H7 (cell line): ENCODE results near the gene TIMM50. TPM values are rescaled to one million over a fixed set of nuclear protein-coding genes. Genes with fewer than 3 reads are reported as not detected.

Experiments
- DNase-seq: peaks from one replicate; pipeline ENCODE4 v3.0.0; 2012
- H3K27me3 ChIP-seq: 2 replicates; pipeline ENCODE4 v1.6.0; 2011; ENCODE audit warnings: mild to moderate bottlenecking, low read length; ENCODE audit not compliant: control insufficient read depth, insufficient read depth
- H3K36me3 ChIP-seq: replicated peaks from 2 replicates; pipeline ENCODE4 v1.5.1; 2011; ENCODE audit warnings: low read length; ENCODE audit not compliant: control insufficient read depth, insufficient read depth
- H3K4me3 ChIP-seq: 2 replicates; pipeline ENCODE4 v1.5.1; 2011; ENCODE audit warnings: low read depth, mild to moderate bottlenecking, control low read depth, low read length, moderate library complexity; ENCODE audit not compliant: insufficient read depth
- total RNA-seq: library from RNA; depleted of rRNA; stranded (reverse); fragments of >200 nt; shearing (Covaris generic); gene quantifications from 2 replicates; pipeline ENCODE4 v1.2.3, GENCODE V29; 2014

The TIMM50 gene
- total RNA-seq, 1 experiment from 2014 or later = 161 TPM

DNA sequence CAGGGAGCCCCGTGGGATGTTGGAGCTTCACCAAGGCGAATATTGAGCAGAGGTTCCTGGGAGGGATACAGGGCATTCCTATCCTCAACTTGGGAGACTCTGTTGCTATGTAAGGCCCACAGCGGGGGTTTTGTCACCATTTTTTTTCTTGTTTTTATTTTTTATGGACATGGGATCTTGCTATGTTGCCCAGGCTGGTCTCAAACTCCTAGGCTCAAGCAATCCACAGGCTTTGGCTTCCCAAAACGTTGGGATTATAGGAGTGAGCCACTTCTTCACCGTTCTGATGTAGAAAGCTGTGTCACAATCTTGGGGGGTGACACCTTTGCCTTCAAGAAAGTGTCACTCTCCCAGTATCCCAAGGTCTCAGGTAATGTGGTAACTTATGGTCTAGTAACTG, 20.7 kb downstream of the TIMM50 start:
- no peaks in the 10 kb centered on the region for H3K36me3 ChIP-seq
- no peak overlapping the region for H3K4me3 ChIP-seq
- peaks cover 77% of the 10 kb centered on the region for H3K27me3 ChIP-seq
- DNase-seq = no peak

DNA sequence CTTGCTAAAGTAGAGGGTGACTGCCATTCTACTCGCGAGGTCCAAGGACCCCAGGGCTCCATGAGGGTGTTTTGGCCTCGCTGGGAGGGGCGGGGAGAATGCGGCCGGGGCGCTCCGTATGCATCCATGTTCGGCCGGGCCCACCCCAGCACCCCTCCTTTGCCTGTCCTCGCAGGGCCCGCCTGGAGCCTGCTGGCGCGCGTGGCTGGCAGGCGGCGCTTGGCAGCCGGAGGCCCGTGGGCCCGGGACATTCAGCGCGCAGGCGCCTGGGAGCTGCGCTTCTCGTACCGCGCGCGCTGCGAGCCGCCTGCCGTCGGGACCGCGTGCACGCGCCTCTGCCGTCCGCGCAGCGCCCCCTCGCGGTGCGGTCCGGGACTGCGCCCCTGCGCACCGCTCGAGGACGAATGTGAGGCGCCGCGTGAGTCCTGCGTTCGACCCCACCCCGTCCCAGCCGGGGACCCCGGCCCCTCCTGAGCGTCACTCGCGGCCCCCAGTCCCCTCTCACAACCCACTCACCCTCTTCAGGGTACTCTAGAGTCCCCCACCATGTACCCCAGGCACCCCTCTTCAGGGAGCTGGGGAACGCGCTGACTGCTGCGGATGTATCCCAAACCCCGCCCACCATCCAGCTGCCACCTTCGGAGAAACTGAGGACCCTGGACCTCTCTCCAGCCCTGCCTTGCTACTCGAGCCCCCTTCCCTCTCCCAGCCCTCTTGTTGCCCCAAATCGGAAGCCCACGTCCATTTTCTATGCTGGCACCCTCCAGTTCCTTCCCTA, 22.2 kb downstream of the TIMM50 start:
- peak; percentile 98 for DNase-seq
- H3K4me3 ChIP-seq = no peak overlapping the region
- peaks cover 90% of the 10 kb centered on the region for H3K27me3 ChIP-seq
- no peaks in the 10 kb centered on the region for H3K36me3 ChIP-seq

DNA sequence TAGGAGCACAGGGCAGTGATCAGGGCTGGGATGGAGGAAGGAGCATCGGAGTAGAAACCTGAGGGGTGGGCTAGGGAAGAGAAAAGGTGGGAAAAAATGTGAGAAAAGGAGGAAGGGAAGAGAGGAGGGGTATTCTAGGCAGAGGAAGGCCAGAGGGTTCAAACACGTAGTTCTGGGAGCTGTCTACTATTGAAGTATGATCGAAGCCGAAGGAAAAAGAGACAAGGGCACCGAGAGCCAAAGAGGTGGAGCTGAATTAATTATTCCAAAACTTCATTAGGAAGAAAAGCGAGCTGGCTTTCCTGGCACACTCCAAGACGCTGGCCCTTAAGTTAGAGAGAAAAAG, 25.9 kb downstream of the TIMM50 start:
- H3K36me3 ChIP-seq = no peaks in the 10 kb centered on the region
- H3K27me3 ChIP-seq = peaks cover 70% of the 10 kb centered on the region
- H3K4me3 ChIP-seq = peak overlapping the region; percentile 63; the same call in 1 of the 2 replicates
- DNase-seq = no peak

DNA sequence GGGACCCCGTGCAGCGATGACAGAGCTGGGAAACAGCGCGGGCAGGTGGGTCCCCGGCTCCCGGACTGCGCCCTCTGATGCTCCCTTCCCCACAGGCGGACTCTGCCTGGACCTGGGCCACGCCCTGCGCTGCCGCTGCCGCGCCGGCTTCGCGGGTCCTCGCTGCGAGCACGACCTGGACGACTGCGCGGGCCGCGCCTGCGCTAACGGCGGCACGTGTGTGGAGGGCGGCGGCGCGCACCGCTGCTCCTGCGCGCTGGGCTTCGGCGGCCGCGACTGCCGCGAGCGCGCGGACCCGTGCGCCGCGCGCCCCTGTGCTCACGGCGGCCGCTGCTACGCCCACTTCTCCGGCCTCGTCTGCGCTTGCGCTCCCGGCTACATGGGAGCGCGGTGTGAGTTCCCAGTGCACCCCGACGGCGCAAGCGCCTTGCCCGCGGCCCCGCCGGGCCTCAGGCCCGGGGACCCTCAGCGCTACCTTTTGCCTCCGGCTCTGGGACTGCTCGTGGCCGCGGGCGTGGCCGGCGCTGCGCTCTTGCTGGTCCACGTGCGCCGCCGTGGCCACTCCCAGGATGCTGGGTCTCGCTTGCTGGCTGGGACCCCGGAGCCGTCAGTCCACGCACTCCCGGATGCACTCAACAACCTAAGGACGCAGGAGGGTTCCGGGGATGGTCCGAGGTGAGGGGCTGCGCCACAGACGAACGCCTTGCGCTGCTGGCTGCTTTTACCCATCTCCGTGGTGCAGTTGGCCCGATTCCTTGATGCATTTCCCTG, 26.5 kb downstream of the TIMM50 start:
- peak overlapping the region; percentile 63 for H3K4me3 ChIP-seq
- no peaks in the 10 kb centered on the region for H3K36me3 ChIP-seq
- DNase-seq = peak; percentile 97
- peaks cover 67% of the 10 kb centered on the region for H3K27me3 ChIP-seq

DNA sequence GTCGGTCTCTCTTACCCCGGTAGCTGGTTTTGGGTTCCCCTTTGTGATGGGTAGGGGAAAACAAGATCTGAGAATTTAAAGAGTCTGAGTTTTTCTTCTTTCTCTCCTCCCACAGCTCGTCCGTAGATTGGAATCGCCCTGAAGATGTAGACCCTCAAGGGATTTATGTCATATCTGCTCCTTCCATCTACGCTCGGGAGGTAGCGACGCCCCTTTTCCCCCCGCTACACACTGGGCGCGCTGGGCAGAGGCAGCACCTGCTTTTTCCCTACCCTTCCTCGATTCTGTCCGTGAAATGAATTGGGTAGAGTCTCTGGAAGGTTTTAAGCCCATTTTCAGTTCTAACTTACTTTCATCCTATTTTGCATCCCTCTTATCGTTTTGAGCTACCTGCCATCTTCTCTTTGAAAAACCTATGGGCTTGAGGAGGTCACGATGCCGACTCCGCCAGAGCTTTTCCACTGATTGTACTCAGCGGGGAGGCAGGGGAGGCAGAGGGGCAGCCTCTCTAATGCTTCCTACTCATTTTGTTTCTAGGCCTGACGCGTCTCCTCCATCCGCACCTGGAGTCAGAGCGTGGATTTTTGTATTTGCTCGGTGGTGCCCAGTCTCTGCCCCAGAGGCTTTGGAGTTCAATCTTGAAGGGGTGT, 27.2 kb downstream of the TIMM50 start:
- Histone ChIP-seq H3K4me3 (peak overlapping the region; percentile 63), H3K36me3 (no peaks in the 10 kb centered on the region), H3K27me3 (peaks cover 61% of the 10 kb centered on the region)
- DNase-seq = no peak

DNA sequence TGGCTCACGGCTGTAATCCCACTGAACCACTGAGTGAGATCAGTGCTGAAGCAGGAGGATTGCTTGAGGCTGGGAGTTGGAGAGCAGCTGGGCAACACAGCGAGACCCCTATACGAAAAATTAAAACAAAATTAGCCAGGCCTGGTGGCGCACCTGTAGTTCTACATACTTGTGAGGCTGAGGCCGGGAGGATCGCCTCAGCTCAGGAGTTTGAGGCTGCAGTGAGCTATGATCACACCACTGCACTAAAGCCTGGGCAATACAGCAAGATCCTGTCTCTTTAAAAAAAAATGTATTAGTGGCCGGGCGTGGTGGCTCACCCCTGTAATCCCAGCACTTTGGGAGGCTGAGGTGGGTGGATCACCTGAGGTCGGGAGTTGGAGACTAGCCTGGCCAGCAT, 28.0 kb downstream of the TIMM50 start:
- no peak overlapping the region for H3K4me3 ChIP-seq
- peaks cover 61% of the 10 kb centered on the region for H3K27me3 ChIP-seq
- no peaks in the 10 kb centered on the region for H3K36me3 ChIP-seq
- DNase-seq = no peak

DNA sequence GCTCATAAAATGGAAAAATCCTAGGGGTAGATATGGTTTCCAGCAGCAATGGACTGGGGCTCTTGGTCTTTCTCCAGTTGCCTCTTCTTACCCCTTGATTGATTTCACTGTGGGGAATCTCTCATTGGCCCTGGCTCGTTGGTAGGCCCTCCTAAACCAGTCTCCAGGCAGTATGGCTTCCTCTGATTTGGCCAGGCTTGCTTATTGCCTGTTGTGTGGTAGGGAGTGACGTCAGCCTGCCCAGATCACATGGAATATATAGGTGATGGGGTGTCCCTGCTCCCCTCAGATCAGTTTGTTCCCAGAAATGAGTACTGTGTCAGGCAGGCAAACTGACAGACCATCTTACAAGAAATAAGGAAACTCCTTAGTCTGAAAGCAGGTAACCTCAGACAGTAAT, 28.6 kb downstream of the TIMM50 start:
- H3K36me3 ChIP-seq = no peaks in the 10 kb centered on the region
- H3K27me3 ChIP-seq = peaks cover 61% of the 10 kb centered on the region
- DNase-seq = no peak
- H3K4me3 ChIP-seq = no peak overlapping the region

DNA sequence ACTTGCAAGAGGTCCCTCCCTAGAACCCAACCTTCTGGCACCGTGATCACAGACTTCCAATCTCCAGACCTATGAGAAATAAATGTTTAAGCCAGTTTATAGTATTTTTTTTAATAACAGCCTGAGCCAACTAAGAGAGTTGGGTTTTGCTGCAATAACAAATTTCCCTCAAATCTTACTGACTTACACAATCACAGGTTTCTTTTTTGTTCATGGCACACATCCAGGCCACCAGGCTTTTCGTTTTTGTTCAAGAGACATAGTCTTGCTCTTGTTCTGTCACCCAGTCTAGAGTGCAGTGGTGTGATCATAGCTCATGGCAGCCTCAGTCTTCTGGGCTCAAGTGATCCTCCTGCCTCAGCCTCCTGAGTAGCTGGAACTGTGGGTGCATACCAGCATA, 32.4 kb downstream of the TIMM50 start:
- H3K27me3 ChIP-seq = peaks cover 47% of the 10 kb centered on the region
- H3K36me3 ChIP-seq = no peaks in the 10 kb centered on the region
- DNase-seq = no peak
- no peak overlapping the region for H3K4me3 ChIP-seq

DNA sequence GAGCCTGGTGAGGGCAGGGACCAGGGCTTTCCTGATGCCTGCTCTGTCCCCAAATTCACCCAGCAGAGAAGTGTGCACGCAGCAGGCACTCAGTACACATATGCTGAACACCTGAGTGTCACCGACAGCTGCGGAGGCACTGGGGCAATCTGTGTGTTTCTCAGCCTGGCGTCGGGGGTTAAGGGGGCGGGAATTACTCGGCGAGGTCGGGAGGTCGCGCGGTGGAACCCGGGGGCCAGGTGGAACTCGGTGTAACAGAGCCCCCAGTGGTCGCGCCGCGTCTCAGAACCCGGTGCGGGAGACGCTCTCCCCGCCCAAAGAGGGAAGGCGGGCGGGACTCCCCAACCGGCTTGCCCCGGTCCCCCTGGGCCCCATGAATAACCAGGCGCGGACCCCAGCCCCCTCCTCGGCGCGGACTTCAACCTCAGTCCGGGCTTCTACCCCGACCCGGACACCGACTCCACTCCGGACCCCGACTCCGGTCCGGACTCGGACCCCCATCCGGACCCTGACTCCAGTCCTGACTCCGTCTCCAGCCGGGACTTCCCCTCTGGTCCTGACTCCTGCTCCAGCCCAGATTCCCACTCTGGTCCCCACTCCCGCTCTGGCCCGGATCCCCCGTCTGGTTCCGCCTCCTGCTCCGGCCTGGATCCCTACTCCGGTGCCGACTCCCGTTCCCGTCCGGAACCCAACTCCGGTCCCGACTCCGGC, 34.4 kb downstream of the TIMM50 start, which contains the start of gene SELENOV:
Gene SELENOV (plus strand): TSS at position 300 of the 711 bp plus-strand sequence. CDS start 74 bp downstream, at position 374.
- Histone ChIP-seq H3K4me3 (peak within 1 kb of the TSS; percentile 80), H3K27me3 (peaks cover 34% of the 10 kb centered on the region), H3K36me3 (no peaks in the 10 kb centered on the region; the same call in 1 of the 2 replicates)
- DNase-seq = peak; percentile 93

DNA sequence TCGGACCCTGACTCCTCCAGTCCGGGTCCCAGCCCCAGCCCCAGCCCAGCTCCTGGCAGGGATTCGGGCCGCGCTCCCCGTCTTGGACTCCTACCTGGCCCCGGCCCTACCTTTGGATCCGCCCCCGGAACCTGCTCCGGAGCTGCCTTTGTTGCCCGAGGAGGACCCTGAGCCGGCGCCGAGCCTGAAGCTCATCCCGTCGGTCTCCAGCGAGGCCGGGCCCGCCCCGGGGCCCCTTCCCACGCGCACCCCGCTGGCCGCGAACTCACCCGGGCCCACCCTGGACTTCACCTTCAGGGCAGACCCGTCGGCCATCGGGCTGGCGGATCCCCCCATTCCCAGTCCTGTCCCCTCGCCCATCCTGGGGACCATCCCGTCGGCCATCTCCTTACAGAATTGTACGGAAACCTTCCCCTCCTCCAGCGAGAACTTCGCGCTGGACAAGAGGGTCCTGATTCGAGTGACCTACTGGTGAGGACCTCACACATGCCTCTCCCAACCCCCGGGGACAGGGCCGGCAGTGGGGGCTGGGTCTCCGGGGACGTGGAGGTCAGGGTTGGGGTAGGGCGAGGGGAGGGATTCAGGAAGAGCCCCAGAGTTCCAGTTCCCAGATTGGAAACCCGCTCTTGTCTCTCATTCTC, 35.0 kb downstream of the TIMM50 start:
- H3K36me3 ChIP-seq = no peaks in the 10 kb centered on the region; the same call in 1 of the 2 replicates
- peaks cover 34% of the 10 kb centered on the region for H3K27me3 ChIP-seq
- peak; percentile 92 for DNase-seq
- H3K4me3 ChIP-seq = peak overlapping the region; percentile 80

DNA sequence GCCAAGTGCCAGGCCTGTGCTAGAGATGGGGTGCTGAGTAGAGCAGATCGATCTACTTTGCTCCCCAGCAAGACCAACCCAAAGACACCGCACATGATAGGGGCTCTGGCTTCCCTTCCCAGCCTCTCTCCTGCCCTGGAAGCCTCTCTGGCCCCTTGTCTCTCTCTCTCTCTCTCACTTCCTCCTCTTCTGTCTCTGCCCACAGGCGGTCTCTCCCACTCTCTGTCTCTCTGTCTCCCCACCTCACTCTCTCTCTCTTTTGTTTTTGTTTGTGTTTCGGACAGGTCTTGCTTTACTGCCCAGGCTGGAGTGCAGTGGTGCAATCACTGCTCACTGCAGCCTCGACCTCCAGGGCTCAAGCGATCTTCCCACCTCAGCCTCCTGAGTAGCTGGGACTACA, 35.6 kb downstream of the TIMM50 start:
- H3K36me3 ChIP-seq = no peaks in the 10 kb centered on the region; the same call in none of the 2 replicates
- peak overlapping the region; percentile 80 for H3K4me3 ChIP-seq
- peaks cover 34% of the 10 kb centered on the region for H3K27me3 ChIP-seq
- DNase-seq = no peak

DNA sequence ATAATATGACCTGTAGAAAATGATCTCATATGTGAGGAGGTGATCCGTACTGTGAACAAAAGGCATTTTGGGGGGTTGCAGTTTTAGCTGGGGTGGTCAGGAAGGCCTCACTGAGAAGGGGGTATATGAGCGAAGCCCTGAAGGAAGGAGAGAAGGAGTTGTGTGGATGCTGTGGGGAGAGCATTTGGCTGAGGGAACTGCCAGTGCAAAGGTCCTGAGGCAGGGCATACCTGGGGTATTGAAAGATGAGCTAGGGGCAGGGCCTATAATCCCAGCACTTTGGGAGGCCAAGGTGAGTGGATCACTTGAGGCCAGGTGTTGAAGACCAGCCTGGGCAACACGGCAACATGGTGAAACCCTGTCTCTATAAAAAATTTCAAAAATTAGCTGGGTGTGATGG, 36.8 kb downstream of the TIMM50 start:
- H3K36me3 ChIP-seq = no peaks in the 10 kb centered on the region; the same call in none of the 2 replicates
- H3K27me3 ChIP-seq = peaks cover 34% of the 10 kb centered on the region
- no peak for DNase-seq
- no peak overlapping the region for H3K4me3 ChIP-seq

DNA sequence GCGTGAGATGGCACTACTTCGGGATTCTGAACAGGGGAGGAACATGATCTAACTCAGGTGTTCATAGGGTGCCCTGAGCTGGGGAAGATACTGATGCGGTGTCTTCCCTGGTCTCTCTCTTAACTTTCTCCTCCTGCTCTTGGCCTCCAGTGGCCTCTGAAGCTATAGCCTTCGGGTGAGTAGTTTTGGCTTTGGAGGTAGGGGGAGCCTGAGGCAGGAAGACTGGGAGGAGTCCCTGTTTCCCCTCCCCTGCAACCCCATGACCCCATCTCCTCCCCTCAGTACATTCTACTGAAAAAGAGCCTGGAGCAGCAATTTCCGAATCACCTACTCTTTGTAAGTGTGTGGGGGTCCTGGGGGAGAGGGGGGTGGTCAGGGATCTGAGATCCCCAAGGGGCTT, 37.8 kb downstream of the TIMM50 start:
- Histone ChIP-seq H3K36me3 (peaks cover 2% of the 10 kb centered on the region), H3K27me3 (peaks cover 28% of the 10 kb centered on the region), H3K4me3 (peak overlapping the region; percentile 32; the same call in 1 of the 2 replicates)
- DNase-seq = peak; percentile 73

DNA sequence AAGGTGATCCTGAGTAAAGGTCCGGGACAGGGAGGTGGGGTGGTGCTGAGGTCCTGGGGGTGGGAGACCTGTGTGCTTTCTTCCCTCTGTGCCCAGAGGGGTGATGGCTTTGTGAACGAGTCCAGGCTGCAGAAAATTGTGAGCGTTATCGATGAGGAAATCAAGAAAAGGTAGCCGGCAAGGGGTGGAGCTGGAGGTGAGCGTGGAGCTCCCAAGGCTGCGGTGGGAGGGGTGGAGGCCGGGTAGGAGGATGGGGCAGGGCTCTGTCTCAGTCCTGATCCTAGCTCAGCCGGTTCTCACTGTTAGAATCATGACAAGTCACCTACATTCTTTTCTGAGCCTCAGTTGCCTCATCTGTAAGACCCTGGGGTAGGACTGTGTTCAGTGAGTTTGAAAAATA, 38.3 kb downstream of the TIMM50 start:
- Histone ChIP-seq H3K36me3 (peaks cover 2% of the 10 kb centered on the region), H3K4me3 (peak overlapping the region; percentile 32; the same call in 1 of the 2 replicates), H3K27me3 (peaks cover 24% of the 10 kb centered on the region)
- DNase-seq = peak; percentile 60
